ENCODE results near the gene MTCH1.

The MTCH1 gene

DNA sequence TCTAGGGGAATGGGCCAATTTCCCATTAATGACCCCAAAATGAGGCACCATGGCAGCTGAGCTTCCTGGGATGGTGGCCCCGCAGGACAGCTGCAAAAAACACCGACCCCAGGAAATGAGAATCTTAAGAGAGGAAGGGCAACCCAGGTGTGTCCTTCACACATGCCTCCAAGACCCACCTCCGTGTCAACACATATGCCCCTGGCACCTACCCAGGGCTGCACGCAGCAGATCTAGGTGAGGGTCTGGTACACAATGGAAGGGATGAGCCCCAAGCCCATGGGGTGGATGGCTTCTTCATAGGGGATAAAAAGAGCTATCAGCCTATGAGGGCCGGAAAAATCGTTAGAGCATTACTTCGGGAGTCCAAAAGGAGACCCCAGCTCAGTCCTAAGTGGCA is 9.5 kb downstream of the MTCH1 start:
- no peak for DNase-seq (ENCODE audit: low spot score)
- TF ChIP-seq, protein P1, sequence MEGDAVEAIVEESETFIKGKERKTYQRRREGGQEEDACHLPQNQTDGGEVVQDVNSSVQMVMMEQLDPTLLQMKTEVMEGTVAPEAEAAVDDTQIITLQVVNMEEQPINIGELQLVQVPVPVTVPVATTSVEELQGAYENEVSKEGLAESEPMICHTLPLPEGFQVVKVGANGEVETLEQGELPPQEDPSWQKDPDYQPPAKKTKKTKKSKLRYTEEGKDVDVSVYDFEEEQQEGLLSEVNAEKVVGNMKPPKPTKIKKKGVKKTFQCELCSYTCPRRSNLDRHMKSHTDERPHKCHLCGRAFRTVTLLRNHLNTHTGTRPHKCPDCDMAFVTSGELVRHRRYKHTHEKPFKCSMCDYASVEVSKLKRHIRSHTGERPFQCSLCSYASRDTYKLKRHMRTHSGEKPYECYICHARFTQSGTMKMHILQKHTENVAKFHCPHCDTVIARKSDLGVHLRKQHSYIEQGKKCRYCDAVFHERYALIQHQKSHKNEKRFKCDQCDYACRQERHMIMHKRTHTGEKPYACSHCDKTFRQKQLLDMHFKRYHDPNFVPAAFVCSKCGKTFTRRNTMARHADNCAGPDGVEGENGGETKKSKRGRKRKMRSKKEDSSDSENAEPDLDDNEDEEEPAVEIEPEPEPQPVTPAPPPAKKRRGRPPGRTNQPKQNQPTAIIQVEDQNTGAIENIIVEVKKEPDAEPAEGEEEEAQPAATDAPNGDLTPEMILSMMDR (IDR thresholded peaks at IDR 0.05; ENCODE audit: extremely low read depth, missing control alignments) = no peak

DNA sequence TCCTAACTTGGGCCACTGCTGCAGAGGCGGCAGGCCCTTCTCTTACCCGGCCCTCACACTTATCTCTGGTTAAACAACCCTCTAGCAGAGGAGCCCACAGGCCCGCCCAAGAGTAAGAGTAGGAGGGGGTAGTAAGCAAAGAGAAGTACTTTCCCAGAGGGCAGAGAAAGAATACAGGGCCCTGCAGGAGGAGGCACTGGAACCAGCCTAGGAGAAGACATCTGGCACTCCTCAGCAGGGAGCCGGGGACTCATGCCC is 10.1 kb downstream of the MTCH1 start:
- TF ChIP-seq, protein P1 (IDR thresholded peaks at IDR 0.05; ENCODE audit: extremely low read depth, missing control alignments) = no peak
- no peak for DNase-seq (ENCODE audit: low spot score)

DNA sequence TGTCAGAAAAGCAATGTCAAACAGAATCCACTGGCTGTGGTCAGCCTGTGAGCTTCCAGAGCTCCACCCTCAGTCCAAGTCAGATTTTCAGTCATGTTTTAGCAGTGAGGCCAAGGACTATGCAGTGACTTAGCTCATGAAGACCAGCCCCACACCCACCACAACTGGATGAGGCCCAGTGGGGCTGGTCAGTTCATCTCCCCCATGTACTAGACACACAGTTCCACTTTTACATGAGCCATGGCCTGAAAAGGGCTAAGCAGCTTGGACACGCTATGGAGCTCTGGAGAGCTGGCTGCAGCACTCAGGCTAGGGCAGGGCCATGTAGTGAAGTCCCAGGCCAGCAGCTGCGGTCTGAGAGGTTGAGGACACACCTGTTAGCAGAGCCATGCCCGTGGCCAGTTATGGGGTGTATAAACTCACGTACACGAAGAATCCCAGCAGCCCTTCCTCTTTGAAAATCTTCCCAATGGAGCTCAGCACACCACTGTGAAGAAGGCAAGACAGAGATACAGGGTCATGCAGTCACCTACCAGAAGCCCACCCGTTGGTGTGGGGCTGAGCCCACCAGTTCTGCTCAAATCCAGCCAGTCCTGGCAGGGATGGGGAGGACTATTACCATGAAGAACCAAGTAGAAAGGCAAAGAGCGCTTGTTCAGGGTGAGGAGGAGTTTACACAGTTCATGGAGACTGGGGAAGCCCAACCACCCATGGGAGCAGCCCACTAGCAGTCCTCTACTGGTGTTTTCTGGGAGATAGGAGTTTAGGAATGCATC is 10.6 kb downstream of the MTCH1 start:
- no peak for DNase-seq (ENCODE audit: low spot score)
- TF ChIP-seq, protein P1 (IDR thresholded peaks at IDR 0.05; ENCODE audit: extremely low read depth, missing control alignments) = no peak

DNA sequence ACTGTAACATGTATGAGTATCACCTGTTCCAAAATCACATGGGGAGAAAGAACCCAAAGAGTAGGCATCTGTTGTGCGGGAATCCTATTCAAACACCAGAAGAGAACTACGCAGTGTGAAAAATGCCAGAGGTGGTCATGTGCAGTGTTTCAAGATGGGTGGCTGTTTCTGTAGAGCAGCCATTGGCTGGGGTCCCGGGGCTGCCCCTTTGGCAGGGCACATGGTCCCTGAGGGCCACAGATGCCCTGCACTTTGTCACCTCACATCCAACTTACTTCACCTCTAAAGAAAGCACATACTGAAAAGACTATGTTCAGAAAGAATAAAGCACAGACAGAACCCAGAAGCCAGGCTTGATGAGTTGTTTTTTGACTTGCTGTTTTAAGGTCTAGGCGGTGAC is 12.3 kb downstream of the MTCH1 start:
- DNase-seq (ENCODE audit: low spot score) = no peak
- TF ChIP-seq, protein P1 (IDR thresholded peaks at IDR 0.05; ENCODE audit: extremely low read depth, missing control alignments) = no peak

DNA sequence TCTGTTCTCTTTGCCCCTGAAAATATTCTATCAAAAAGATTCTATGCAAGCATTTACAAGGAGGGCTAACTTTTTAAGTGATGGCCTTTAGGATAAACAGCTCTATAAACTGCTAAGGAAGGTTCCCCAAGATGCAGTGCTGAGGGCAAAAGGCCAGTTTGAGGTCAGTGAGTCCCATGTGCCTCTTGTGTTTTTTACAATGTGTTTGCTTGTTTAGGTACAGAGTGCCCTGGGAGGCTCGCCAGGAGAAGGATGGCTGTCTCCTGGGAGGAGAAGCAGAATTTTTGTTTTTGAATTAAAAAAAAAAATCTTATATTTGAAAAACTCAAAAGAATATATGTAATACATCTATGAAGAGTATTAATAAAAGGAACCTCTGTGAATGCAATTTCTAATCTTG is 12.8 kb downstream of the MTCH1 start:
- TF ChIP-seq, protein P1 (IDR thresholded peaks at IDR 0.05; ENCODE audit: extremely low read depth, missing control alignments) = no peak
- DNase-seq (ENCODE audit: low spot score) = no peak

DNA sequence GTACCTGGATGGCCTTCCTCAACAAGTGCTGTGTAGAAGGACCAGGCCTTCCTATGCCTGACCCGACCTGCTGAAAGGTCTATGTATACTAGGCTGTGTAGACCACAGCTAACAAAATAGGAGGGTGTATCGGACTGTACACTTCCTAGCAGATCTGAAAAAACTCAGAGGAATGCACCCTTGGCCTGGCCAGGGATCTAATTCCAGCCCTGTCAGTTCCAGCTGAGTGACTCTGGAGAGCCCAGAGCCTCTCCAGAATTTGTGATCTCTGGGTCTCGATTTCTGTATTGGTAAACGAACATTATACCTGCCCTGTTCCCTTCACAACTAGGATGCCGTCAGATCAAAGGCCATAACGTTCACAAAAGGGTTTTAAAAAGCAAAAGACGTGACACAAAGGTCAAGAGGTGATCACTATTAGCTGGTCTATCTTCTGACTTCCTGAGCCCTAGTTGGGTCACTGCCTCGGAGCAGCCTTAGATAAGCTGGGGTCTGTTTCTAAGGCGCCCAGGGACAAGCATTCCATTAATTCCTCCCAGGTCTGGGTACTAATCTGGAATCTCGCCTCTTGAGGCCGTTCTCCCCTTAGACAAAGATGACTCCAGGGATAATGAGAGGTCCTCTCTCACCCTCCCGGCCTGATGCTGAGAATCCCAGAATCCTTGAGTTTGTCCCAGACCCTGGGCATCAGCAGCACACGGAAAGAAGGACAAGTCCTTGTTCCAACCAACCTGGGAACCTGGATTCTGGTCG is 13.9 kb downstream of the MTCH1 start:
- DNase-seq (ENCODE audit: low spot score) = no peak
- TF ChIP-seq, protein P1 (IDR thresholded peaks at IDR 0.05; ENCODE audit: extremely low read depth, missing control alignments) = no peak
